Measurements from ENCODE around the gene SCAND1. TPM values are rescaled to one million over a fixed set of nuclear protein-coding genes. Genes with fewer than 3 reads are reported as not detected.
A peak's percentile ranks its signal among the peaks of the same experiment; 100 is the strongest.

The SCAND1 gene
- total RNA-seq, 1 experiment from 2014 or later, result 56.6 TPM

GRCh38 chr20:35988910-35989463 is 34.7 kb upstream of the SCAND1 start:
- Histone ChIP-seq H3K27ac (no peak overlapping the region), H4K20me1 (ENCODE audit: insufficient read depth) (no peaks in the 10 kb centered on the region), H3K4me2 (no peak overlapping the region), H3F3A (ENCODE audit: insufficient read depth, low read depth) (peaks cover 6% of the 10 kb centered on the region; the same call in 1 of the 2 replicates), H2AFZ (no peak overlapping the region), H3K27me3 (ENCODE audit: insufficient read depth, low read depth) (no peaks in the 10 kb centered on the region), H3K9me2 (ENCODE audit: insufficient read depth) (no peaks in the 10 kb centered on the region), H3K36me3 (ENCODE audit: low read depth) (no peaks in the 10 kb centered on the region), H3K4me3 (no peak overlapping the region), H3K79me2 (ENCODE audit: low read depth) (no peaks in the 10 kb centered on the region), H3K9me3 (ENCODE audit: insufficient read depth, low read depth) (no peaks in the 10 kb centered on the region), H3K4me1 (replicated peaks; ENCODE audit: insufficient read depth) (no peaks in the 10 kb centered on the region)
- no TSS peak for BruUV-seq (replicated peaks)
- ChIA-PET CTCF (no interaction called here), POLR2A (ENCODE audit: unreplicated experiment) (no interaction called here)
- intact Hi-C loops (cut with micrococcal nuclease; ENCODE audit: unreplicated experiment), result no loop called here
- TF ChIP-seq CTCF (conservative IDR thresholded peaks at IDR 0.05), result no peak
- TF ChIP-seq EZH2 (IDR thresholded peaks at IDR 0.05; ENCODE audit: low read depth), result no peak
- DNase-seq, result no peak

DNA sequence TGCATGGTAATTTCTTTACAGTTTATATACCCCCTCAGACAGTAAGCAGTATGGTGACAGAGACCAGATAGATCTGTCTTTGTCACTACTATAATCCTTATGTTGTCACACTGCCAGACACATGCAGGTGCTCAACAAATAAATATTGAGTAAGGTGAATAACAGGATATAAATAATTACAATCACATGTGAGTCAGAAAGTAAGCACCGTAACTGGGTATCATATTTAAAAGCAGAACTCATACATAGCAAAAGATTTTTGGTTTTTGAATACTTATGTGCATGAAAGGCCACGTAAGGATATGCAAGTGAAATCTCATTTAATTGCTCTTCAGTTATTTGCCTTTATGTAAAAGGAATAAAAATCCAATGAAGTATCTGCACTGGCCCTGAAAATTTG is 31.5 kb upstream of the SCAND1 start:
- no peak overlapping the region for H3K4me2 ChIP-seq
- BruUV-seq (replicated peaks), result no TSS peak
- no peaks in the 10 kb centered on the region for H3K4me1 ChIP-seq (replicated peaks; ENCODE audit: insufficient read depth)
- H3K4me3 ChIP-seq, result no peak overlapping the region
- CTCF ChIA-PET, result no interaction called here
- H3K9me2 ChIP-seq (ENCODE audit: insufficient read depth), result no peaks in the 10 kb centered on the region
- no peak overlapping the region for H3K27ac ChIP-seq
- no peak overlapping the region for H2AFZ ChIP-seq
- no peak for TF ChIP-seq EZH2 (IDR thresholded peaks at IDR 0.05; ENCODE audit: low read depth)
- TF ChIP-seq CTCF (conservative IDR thresholded peaks at IDR 0.05), result no peak
- no peaks in the 10 kb centered on the region for H3K79me2 ChIP-seq (ENCODE audit: low read depth)
- no peaks in the 10 kb centered on the region for H3K36me3 ChIP-seq (ENCODE audit: low read depth)
- DNase-seq, result peak in 1 of 2 experiments; percentile 55
- no peaks in the 10 kb centered on the region for H4K20me1 ChIP-seq (ENCODE audit: insufficient read depth)
- H3F3A ChIP-seq (ENCODE audit: insufficient read depth, low read depth), result peaks cover 6% of the 10 kb centered on the region; the same call in 1 of the 2 replicates
- POLR2A ChIA-PET (ENCODE audit: unreplicated experiment), result no interaction called here
- H3K27me3 ChIP-seq (ENCODE audit: insufficient read depth, low read depth), result no peaks in the 10 kb centered on the region
- intact Hi-C loops (cut with micrococcal nuclease; ENCODE audit: unreplicated experiment), result no loop called here
- H3K9me3 ChIP-seq (ENCODE audit: insufficient read depth, low read depth), result no peaks in the 10 kb centered on the region

DNA sequence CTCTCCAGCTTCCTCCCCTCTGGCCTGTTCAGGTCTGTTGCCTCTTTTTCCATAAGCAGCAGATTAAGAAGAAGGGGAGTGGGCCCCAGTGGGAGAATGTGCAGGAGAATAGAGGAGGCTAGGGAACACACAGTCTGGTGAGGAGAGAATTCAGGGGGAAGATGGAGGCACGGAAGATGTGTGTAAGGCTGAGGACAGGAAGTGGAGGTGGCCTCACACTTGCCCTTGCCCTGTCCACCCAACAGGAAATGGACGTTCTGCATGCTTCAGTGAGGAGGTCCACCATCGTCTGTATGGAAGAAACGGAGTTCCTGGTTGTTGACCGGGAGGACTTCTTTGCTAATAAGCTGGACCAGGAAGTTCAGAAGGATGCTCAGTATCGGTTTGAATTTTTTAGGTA is 30.1 kb upstream of the SCAND1 start:
- Histone ChIP-seq H3K4me1 (replicated peaks; ENCODE audit: insufficient read depth) (no peaks in the 10 kb centered on the region), H3K27me3 (ENCODE audit: insufficient read depth, low read depth) (no peaks in the 10 kb centered on the region), H3F3A (ENCODE audit: insufficient read depth, low read depth) (peaks cover 6% of the 10 kb centered on the region; the same call in 1 of the 2 replicates), H3K4me3 (no peak overlapping the region), H3K9me2 (ENCODE audit: insufficient read depth) (no peaks in the 10 kb centered on the region), H3K27ac (no peak overlapping the region), H3K36me3 (ENCODE audit: low read depth) (no peaks in the 10 kb centered on the region), H4K20me1 (ENCODE audit: insufficient read depth) (no peaks in the 10 kb centered on the region), H3K4me2 (no peak overlapping the region), H3K9me3 (ENCODE audit: insufficient read depth, low read depth) (no peaks in the 10 kb centered on the region), H2AFZ (no peak overlapping the region), H3K79me2 (ENCODE audit: low read depth) (no peaks in the 10 kb centered on the region)
- intact Hi-C loops (cut with micrococcal nuclease; ENCODE audit: unreplicated experiment), result no loop called here
- no peak for DNase-seq
- no peak for TF ChIP-seq EZH2 (IDR thresholded peaks at IDR 0.05; ENCODE audit: low read depth)
- no TSS peak for BruUV-seq (replicated peaks)
- ChIA-PET POLR2A (ENCODE audit: unreplicated experiment) (interaction anchor here (0.6 to 0.7 kb wide), 2 partner anchors 241 to 521 kb away, joined by 3 to 45 read pairs; no protein-coding TSS in a partner anchor), CTCF (no interaction called here)

DNA sequence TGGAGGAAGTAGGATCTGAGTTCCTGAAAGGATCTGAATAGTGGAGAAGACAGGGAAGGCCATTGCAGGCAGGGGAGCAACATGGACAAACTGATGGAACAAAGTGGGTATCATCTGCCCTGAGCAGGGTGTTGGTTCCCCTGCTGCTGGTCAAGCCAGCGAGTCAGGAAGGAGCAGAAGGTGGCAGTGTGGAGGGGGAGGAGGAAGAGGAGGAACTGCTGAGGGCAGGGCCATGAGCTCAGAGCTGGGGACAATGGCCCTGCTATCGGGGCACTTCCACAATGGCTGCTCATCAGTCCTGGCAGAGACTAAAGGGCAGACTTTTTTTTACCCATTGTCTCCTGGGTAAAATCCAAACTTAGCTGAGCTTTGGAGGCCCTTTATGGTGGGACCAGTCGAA is 27.7 kb upstream of the SCAND1 start:
- no peaks in the 10 kb centered on the region for H3K79me2 ChIP-seq (ENCODE audit: low read depth)
- no peak overlapping the region for H3K4me3 ChIP-seq
- no peaks in the 10 kb centered on the region for H3K36me3 ChIP-seq (ENCODE audit: low read depth)
- no peak for DNase-seq
- no peak overlapping the region for H3K27ac ChIP-seq
- ChIA-PET POLR2A (ENCODE audit: unreplicated experiment) (interaction anchor here (0.7 kb wide), 1 partner anchor 276 kb away, joined by 3 read pairs; no protein-coding TSS in a partner anchor), CTCF (interaction anchor here (0.6 to 1.4 kb wide), 2 partner anchors 9 to 17 kb away, joined by 3 to 6 read pairs; no protein-coding TSS in a partner anchor)
- no TSS peak for BruUV-seq (replicated peaks)
- no peak for TF ChIP-seq EZH2 (IDR thresholded peaks at IDR 0.05; ENCODE audit: low read depth)
- no peak for TF ChIP-seq CTCF (conservative IDR thresholded peaks at IDR 0.05)
- H2AFZ ChIP-seq, result no peak overlapping the region
- peaks cover 6% of the 10 kb centered on the region; the same call in 1 of the 2 replicates for H3F3A ChIP-seq (ENCODE audit: insufficient read depth, low read depth)
- H3K9me3 ChIP-seq (ENCODE audit: insufficient read depth, low read depth), result no peaks in the 10 kb centered on the region
- no peaks in the 10 kb centered on the region for H3K9me2 ChIP-seq (ENCODE audit: insufficient read depth)
- H4K20me1 ChIP-seq (ENCODE audit: insufficient read depth), result no peaks in the 10 kb centered on the region
- H3K4me2 ChIP-seq, result no peak overlapping the region
- H3K4me1 ChIP-seq (replicated peaks; ENCODE audit: insufficient read depth), result no peaks in the 10 kb centered on the region; the same call in 1 of the 2 replicates
- intact Hi-C loops (cut with micrococcal nuclease; ENCODE audit: unreplicated experiment), result no loop called here
- no peaks in the 10 kb centered on the region for H3K27me3 ChIP-seq (ENCODE audit: insufficient read depth, low read depth)

All from PC-9 (cell line).